ENCODE measurements around the gene GRM8. TPM values are rescaled to one million over a fixed set of nuclear protein-coding genes. Genes with fewer than 3 reads are reported as not detected.

GRM8 gene
- total RNA-seq, 1 donor from 2014 or later = 8.1 TPM

DNA sequence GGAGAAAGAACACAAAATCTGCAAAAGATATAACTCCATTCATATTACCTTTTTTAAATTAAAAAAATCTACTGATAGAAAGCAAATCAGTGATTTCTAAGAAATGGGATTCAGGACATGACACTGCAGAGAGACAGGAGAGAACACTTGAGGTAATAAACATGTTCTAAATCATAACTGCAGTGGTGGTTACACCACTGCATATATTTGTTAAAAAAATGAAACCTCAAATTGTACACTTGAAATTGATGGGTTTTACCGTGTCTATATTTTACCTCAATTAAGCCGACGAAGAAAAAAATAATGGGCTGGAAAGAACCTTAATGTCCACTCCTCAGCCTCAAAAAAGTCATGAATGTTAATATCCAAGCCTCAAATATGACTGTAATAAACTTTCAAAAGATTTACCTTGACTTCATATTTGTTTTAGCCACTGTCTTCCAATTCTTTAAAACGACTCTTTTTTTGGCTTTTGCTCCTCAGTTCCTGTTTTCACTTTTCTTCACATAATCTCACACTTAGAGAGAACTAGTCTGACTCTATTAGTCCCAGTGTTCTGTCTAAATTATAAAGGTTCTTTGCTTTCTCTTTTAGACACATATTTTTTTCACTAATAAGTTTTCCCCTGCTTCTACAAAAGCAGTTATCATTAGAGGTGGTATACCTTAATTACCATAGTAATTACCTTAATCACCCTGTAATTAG, 502.4 kb downstream of the GRM8 start:
- H3K27ac Mint-ChIP-seq = no peak overlapping the region
- TF ChIP-seq CTCF (conservative IDR thresholded peaks at IDR 0.05) = no peak
- H3K9me3 Mint-ChIP-seq = no peaks in the 10 kb centered on the region
- H3K4me1 Mint-ChIP-seq (ENCODE audit: unreplicated experiment) = no peaks in the 10 kb centered on the region
- no peaks in the 10 kb centered on the region for H3K36me3 Mint-ChIP-seq
- no peak overlapping the region for H3K4me3 Mint-ChIP-seq
- DNase-seq (ENCODE audit: extremely low spot score, unreplicated experiment) = no peak
- H3K27me3 Mint-ChIP-seq = no peaks in the 10 kb centered on the region

- DNase-seq (ENCODE audit: extremely low spot score, unreplicated experiment) = no peak
- Mint-ChIP-seq H3K4me1 (ENCODE audit: unreplicated experiment) (peaks cover 9% of the 10 kb centered on the region), H3K4me3 (no peak overlapping the region), H3K9me3 (no peaks in the 10 kb centered on the region), H3K27ac (no peak overlapping the region), H3K36me3 (no peaks in the 10 kb centered on the region), H3K27me3 (no peaks in the 10 kb centered on the region)
- no peak for TF ChIP-seq CTCF (conservative IDR thresholded peaks at IDR 0.05)
Measured at GRCh38 chr7:126728967-126729366, 523.8 kb downstream of the GRM8 start.

DNA sequence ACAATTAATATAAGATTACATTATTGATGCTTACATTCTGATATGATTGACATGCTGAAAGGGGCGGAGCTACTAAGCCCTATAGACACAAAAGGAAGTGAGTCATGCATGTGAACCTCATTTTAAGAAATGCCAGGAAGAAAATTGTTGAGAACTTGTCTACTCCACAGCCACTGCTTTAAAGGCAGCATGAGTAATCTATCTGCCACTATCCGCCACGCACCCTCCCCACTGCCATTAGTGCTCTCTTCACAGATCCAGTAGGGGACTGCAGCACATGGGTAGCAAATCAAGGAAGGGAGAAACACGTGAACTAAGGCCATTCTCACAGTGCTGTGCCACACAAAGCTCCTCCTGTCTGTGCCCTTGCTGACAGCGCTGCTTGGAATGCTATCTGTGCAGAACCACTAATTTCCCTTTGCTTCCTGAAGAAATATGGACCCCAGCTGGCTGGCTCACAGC, 524.8 kb downstream of the GRM8 start:
- no peak overlapping the region for H3K27ac Mint-ChIP-seq
- H3K4me3 Mint-ChIP-seq = no peak overlapping the region
- DNase-seq (ENCODE audit: extremely low spot score, unreplicated experiment) = no peak
- H3K36me3 Mint-ChIP-seq = no peaks in the 10 kb centered on the region
- H3K4me1 Mint-ChIP-seq (ENCODE audit: unreplicated experiment) = peaks cover 12% of the 10 kb centered on the region
- no peaks in the 10 kb centered on the region for H3K27me3 Mint-ChIP-seq
- no peak for TF ChIP-seq CTCF (conservative IDR thresholded peaks at IDR 0.05)
- H3K9me3 Mint-ChIP-seq = no peaks in the 10 kb centered on the region

GRCh38 chr7:126723966-126724544, 528.7 kb downstream of the GRM8 start:
- Mint-ChIP-seq H3K36me3 (no peaks in the 10 kb centered on the region), H3K4me3 (no peak overlapping the region), H3K27ac (no peak overlapping the region), H3K27me3 (no peaks in the 10 kb centered on the region), H3K9me3 (no peaks in the 10 kb centered on the region), H3K4me1 (ENCODE audit: unreplicated experiment) (peaks cover 12% of the 10 kb centered on the region)
- TF ChIP-seq CTCF (conservative IDR thresholded peaks at IDR 0.05) = no peak
- DNase-seq (ENCODE audit: extremely low spot score, unreplicated experiment) = no peak

- no peak overlapping the region for H3K4me3 Mint-ChIP-seq
- no peak for TF ChIP-seq CTCF (conservative IDR thresholded peaks at IDR 0.05)
- peaks cover 12% of the 10 kb centered on the region for H3K4me1 Mint-ChIP-seq (ENCODE audit: unreplicated experiment)
- H3K9me3 Mint-ChIP-seq = no peaks in the 10 kb centered on the region
- H3K27me3 Mint-ChIP-seq = no peaks in the 10 kb centered on the region
- DNase-seq (ENCODE audit: extremely low spot score, unreplicated experiment) = no peak
- no peak overlapping the region for H3K27ac Mint-ChIP-seq
- H3K36me3 Mint-ChIP-seq = no peaks in the 10 kb centered on the region
Measured at GRCh38 chr7:126720232-126720631, 532.5 kb downstream of the GRM8 start.
